RWPE1 (cell line): Measurements from ENCODE around the gene HLA-DQB1.
A peak's percentile ranks its signal among the peaks of the same experiment; 100 is the strongest.

Source experiments
- CTCF ChIA-PET: fragments of 350-600 bp; sonication (Branson Sonifier 250); formaldehyde crosslinking; extraction: SDS; loops from one replicate; lab custom pipeline; 2021; lab: Yijun Ruan, JAX
- POLR2A ChIA-PET: fragments of 400-600 bp; formaldehyde crosslinking; extraction: SDS; loops from one replicate; lab custom pipeline; 2020; ENCODE audit warnings: antibody characterized with exemption; ENCODE audit not compliant: low non-redundant PET; lab: Yijun Ruan, JAX
- DNase-seq: peaks from one replicate; pipeline ENCODE4 v3.0.0; 2012; ENCODE audit warnings: low spot score
- H3K27ac ChIP-seq: fragments of 450-650 bp; 2 replicates; pipeline ENCODE4 v1.5.1; 2017
- TF ChIP-seq, protein P1 (sequence below): fragments of 450-650 bp; conservative IDR thresholded peaks from 2 replicates; pipeline ENCODE4 v1.5.1; 2017; ENCODE audit warnings: low read depth, mild to moderate bottlenecking

HLA-DQB1 gene

DNA sequence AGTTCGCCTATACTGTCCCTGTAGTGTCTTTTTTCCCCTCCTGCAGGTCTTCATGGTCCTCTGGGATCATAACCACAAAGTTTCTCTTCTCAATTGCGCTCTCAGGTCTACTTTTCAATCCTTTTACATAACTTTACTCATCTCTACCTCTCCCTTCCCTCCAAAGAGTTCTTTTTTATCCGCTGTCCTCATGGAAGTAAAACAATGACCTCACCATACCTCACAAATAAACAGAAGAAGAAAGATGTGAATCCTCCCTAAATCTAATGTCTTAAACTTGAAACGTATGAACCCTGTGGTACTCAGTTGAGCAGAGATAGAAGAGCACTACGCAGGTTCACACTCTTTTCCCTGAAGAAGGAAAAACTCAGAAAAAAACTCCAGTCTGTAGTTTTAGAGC, 41.3 kb downstream of the HLA-DQB1 start:
- H3K27ac ChIP-seq, result no peak overlapping the region
- no peak for DNase-seq
- TF ChIP-seq, protein P1, sequence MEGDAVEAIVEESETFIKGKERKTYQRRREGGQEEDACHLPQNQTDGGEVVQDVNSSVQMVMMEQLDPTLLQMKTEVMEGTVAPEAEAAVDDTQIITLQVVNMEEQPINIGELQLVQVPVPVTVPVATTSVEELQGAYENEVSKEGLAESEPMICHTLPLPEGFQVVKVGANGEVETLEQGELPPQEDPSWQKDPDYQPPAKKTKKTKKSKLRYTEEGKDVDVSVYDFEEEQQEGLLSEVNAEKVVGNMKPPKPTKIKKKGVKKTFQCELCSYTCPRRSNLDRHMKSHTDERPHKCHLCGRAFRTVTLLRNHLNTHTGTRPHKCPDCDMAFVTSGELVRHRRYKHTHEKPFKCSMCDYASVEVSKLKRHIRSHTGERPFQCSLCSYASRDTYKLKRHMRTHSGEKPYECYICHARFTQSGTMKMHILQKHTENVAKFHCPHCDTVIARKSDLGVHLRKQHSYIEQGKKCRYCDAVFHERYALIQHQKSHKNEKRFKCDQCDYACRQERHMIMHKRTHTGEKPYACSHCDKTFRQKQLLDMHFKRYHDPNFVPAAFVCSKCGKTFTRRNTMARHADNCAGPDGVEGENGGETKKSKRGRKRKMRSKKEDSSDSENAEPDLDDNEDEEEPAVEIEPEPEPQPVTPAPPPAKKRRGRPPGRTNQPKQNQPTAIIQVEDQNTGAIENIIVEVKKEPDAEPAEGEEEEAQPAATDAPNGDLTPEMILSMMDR, result no peak
- ChIA-PET POLR2A (no interaction called here), CTCF (no interaction called here)

DNA sequence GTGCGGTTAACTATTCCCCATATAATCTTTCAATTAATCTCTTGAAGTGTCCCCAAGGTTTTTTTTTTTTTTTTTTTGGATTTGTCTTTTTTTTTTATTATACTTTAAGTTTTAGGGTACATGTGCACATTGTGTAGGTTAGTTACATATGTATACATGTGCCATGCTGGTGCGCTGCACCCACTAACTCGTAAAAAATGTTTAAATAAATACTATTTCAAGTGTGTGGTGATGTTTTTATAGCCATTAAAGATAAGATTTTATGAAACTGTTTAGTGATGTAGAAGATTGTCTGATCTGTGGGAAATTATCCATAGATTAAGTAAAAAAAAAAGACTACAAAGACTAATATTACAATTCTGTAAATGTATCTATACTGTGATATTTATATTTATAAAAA, 41.9 kb downstream of the HLA-DQB1 start:
- TF ChIP-seq, protein P1, result no peak
- ChIA-PET POLR2A (no interaction called here), CTCF (no interaction called here)
- no peak for DNase-seq
- H3K27ac ChIP-seq, result no peak overlapping the region

DNA sequence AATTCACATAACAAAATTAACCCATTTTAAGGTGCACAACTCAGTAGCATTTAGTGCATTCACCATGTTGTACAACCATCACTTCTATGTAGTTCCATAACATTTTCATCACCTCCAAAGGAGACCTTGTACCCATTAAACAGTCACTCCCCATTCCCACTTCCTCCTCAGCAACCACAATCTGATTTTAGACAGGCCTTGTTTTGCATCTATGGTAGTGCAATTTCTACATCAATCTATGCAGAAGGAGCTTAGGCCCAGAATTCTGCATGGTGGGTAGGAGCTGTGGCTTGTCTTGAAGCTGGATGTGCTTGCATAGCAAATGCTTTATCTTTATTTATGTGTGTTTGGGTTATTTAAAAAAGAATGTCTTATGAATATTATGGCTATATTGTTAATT, 42.8 kb downstream of the HLA-DQB1 start:
- TF ChIP-seq, protein P1, result no peak
- POLR2A ChIA-PET, result no interaction called here
- H3K27ac ChIP-seq, result no peak overlapping the region
- CTCF ChIA-PET, result no interaction called here
- no peak for DNase-seq

DNA sequence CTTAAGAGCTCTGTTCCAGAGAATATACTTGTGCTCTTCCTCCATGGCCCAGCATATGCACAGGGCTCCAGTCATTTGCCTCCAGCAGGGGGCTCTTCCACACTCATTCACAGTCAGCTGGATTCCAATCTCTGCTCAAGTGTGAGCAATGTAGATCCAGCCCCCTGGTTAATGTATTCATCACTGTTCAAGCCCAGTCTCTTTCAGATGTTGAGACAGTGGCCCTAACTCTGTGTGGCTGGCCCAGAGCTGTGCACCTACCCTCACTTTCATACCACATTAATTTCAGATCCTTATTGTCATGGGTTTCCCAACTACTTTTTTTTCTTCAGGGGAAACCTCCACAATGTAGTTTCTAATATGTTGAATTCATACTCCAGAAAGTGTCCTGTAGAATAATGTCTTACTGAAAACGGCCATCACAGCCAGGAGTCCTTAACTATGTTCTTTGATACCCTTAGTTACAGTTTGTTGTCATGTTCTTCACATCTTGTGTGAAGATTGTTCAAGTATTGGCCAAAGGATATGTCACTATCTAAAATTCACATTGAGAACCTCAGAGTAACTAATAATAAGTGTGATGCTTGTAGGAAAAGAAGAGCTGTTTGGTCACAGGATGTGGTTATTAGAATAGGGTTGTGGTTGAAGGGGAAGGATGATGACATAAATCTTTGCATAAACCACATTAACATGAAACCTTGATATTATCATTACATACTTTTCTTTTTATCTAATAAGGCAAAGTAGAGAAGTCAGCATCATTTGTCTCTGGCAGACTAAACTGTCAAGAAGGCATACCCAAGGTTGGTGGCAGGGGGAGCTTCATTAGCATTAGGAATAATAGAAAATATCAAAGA, 43.7 kb downstream of the HLA-DQB1 start:
- H3K27ac ChIP-seq, result no peak overlapping the region
- ChIA-PET POLR2A (no interaction called here), CTCF (interaction anchor here (0.5 to 1.3 kb wide), 5 partner anchors 10 to 274 kb away, joined by 3 to 5 read pairs (median 3); no protein-coding TSS in a partner anchor)
- TF ChIP-seq, protein P1, result 0 out of 2 replicates have a peak, but pooled peaks have one; percentile 12
- DNase-seq, result peak; percentile 5

DNA sequence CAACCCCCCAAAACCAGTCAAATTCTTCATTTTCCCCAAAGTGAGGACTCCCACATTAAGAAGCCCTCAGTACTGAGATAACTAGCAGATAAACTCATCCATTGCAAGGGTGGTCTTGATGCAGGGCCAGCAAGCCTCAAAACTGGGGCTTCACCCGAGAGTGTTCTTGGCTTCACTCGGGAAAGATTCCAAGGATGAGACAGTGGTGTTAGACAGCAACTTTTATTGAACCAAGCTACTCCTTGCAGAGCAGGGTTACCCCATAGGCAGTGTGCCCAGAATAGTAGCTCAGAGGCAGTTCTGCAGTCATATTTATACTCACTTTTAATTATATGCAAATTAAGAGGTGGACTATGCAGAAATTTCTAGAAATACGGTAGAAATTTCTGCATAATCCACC, 45.1 kb downstream of the HLA-DQB1 start:
- ChIA-PET POLR2A (no interaction called here), CTCF (no interaction called here)
- DNase-seq, result no peak
- TF ChIP-seq, protein P1, result no peak
- no peak overlapping the region for H3K27ac ChIP-seq

DNA sequence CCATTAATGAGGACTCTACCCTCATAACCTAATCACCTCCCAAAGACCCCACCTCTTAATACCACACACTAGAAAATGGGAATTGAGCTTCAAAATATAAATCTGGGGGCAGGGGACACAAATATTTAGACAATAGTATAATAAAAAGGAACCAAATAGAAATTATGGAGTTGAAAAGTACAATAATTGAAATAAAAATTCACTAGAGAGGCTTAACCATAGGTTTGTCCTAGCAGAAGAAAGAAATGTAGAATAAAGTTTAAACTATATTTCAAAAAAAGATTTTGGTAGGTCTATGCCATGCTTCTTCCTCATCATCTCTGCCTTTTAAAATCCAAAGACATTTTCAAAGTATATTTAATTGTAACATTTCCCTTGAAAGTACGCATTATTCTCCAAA, 48.7 kb downstream of the HLA-DQB1 start:
- TF ChIP-seq, protein P1, result no peak
- H3K27ac ChIP-seq, result no peak overlapping the region
- ChIA-PET CTCF (interaction anchor here (0.7 kb wide), 1 partner anchor 154 kb away, joined by 5 read pairs; no protein-coding TSS in a partner anchor), POLR2A (no interaction called here)
- no peak for DNase-seq
